Peyer's patch (tissue), 4 donors: ENCODE data around the gene MAGED1. TPM values are rescaled to one million over a fixed set of nuclear protein-coding genes. Genes with fewer than 3 reads are reported as not detected.

Experiments
- DNase-seq, 3 donors: peaks; one replicate each; pipeline ENCODE4 v3.0.0-alpha.2; 2017 to 2019
- H3K27ac ChIP-seq, 4 donors: fragments of 200-600 bp; sonication (generic); one replicate each; pipeline ENCODE4 v1.5.1; 2016 to 2019
- H3K27me3 ChIP-seq, 2 donors: fragments of 200-600 bp; sonication (generic); one replicate each; pipeline ENCODE4 v1.5.1; 2019
- H3K36me3 ChIP-seq, 3 donors: fragments of 200-600 bp; sonication (generic); one replicate each; pipeline ENCODE4 v1.5.1; 2016 to 2019
- H3K4me1 ChIP-seq, 4 donors: fragments of 200-600 bp; sonication (generic); one replicate each; pipeline ENCODE4 v1.5.1; 2016 to 2019
- H3K4me3 ChIP-seq, 4 donors: fragments of 200-600 bp; sonication (generic); 1 replicate in 3 of 4; 2 replicates in 1 of 4; pipeline ENCODE4 v1.5.1; 2016 to 2019; ENCODE audit warnings: mild to moderate bottlenecking in 1 of 4
- H3K9me3 ChIP-seq, 4 donors: fragments of 200-600 bp; sonication (generic); one replicate each; pipeline ENCODE4 v1.5.1; 2016 to 2019; ENCODE audit warnings: mild to moderate bottlenecking in 1 of 4
- CTCF ChIP-seq, 6 experiments: fragments of 450-650 bp in 4 of 6; fragments of 200-600 bp in 2 of 6; sonication (generic) in 1 of 6; IDR thresholded peaks; one replicate each; pipeline ENCODE4 v1.5.1; 2017 to 2019; ENCODE audit warnings: antibody characterized with exemption in 6 of 6, mild to moderate bottlenecking in 3 of 6, moderate library complexity in 1 of 6
- POLR2A ChIP-seq, 2 donors: fragments of 450-650 bp; IDR thresholded peaks; one replicate each; pipeline ENCODE4 v1.5.1; 2017; ENCODE audit warnings: antibody characterized with exemption in 2 of 2, mild to moderate bottlenecking in 2 of 2, moderate library complexity in 2 of 2
- total RNA-seq, 4 donors: library from RNA; depleted of rRNA; stranded (reverse); fragments of >200 nt; gene quantifications; one replicate each; pipeline ENCODE4 v1.1.0, GENCODE V29; 2016

Gene MAGED1
- total RNA-seq, 4 donors from 2014 or later, result 35.6 to 42.1 (median 36.9) TPM

DNA sequence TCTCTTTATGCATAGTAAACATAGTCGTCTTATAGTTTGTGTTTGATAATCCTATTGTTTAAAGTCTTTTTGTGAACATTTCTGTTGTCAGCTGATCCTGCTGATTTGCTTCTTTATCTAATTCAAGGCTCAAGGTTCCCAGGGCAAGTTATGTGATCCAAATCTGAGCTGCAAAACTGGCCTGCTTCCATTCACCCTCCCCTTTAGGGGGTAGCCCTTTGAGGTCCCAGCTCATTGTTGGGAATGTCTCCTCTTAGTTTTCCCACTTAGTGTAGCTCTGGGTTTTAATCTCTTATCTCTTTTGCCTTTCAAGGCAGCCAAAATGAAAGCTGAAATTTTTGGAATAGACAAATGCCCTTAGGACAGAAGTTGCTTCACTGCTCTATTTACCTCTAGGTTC is 40.2 kb upstream of the MAGED1 start:
- TF ChIP-seq CTCF (IDR thresholded peaks at IDR 0.05) (no peak), POLR2A (IDR thresholded peaks at IDR 0.05) (no peak)
- no peaks in the 10 kb centered on the region for H3K36me3 ChIP-seq
- no peak overlapping the region for H3K27ac ChIP-seq
- H3K27me3 ChIP-seq, result no peaks in the 10 kb centered on the region
- H3K9me3 ChIP-seq, result no peaks in the 10 kb centered on the region
- no peak overlapping the region for H3K4me3 ChIP-seq
- H3K4me1 ChIP-seq, result no peaks in the 10 kb centered on the region
- no peak for DNase-seq

DNA sequence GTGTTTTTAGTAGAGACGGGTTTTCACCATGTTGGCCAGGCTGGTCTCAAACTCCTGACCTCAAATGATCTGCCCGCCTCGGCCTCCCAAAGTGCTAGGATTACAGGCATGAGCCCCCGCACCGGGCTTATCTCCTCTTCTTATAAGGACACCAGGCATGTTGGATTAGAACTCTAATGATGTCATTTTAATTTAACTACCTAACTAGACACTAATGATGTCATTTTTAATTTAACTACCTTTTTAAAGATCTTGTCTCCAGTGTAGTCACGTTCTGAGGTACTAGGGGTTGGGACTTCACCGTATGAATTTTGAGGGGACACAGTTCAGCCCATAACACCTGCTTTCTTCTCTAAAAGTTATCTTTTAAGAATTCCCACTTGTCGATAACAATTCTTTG is 37.7 kb upstream of the MAGED1 start:
- no peaks in the 10 kb centered on the region for H3K36me3 ChIP-seq
- H3K4me1 ChIP-seq, result no peaks in the 10 kb centered on the region
- H3K27ac ChIP-seq, result no peak overlapping the region
- TF ChIP-seq CTCF (IDR thresholded peaks at IDR 0.05) (no peak), POLR2A (IDR thresholded peaks at IDR 0.05) (no peak)
- H3K27me3 ChIP-seq, result no peaks in the 10 kb centered on the region
- DNase-seq, result no peak
- no peaks in the 10 kb centered on the region for H3K9me3 ChIP-seq
- H3K4me3 ChIP-seq, result no peak overlapping the region

- Histone ChIP-seq H3K4me1 (no peaks in the 10 kb centered on the region), H3K27ac (no peak overlapping the region), H3K27me3 (no peaks in the 10 kb centered on the region), H3K4me3 (no peak overlapping the region), H3K36me3 (no peaks in the 10 kb centered on the region), H3K9me3 (no peaks in the 10 kb centered on the region)
- DNase-seq, result no peak
- TF ChIP-seq POLR2A (IDR thresholded peaks at IDR 0.05) (no peak), CTCF (IDR thresholded peaks at IDR 0.05) (no peak)
These were observed 36.2 kb upstream of the MAGED1 start for GRCh38 chrX:51857159-51857733.

DNA sequence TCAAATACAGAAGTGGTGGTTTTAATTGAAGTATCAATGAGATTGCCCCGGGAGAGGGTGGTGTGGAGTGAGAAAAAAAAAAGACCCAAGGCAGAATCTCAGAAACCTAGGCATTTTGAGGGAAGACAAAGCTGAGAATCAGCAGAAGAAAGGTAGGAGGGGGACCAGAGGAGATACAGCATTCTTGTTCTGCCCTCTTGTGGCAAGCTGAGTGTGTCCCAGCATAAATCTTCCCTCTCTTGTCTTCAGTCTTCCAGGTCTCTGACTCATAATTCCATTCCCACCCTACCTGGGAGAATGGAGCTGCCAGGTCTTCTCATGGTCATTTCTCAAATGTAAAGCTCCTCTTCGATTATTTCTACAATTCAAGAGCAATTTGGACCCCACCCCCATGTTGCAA is 32.7 kb upstream of the MAGED1 start:
- Histone ChIP-seq H3K36me3 (no peaks in the 10 kb centered on the region), H3K27ac (no peak overlapping the region), H3K27me3 (no peaks in the 10 kb centered on the region), H3K9me3 (no peaks in the 10 kb centered on the region), H3K4me1 (no peaks in the 10 kb centered on the region), H3K4me3 (no peak overlapping the region)
- no peak for DNase-seq
- TF ChIP-seq POLR2A (IDR thresholded peaks at IDR 0.05), result no peak
- TF ChIP-seq CTCF (IDR thresholded peaks at IDR 0.05), result peak in 3 of 6 experiments; percentile 48 to 55 (median 53)

GRCh38 chrX:51862920-51863319 is 30.5 kb upstream of the MAGED1 start:
- H3K27ac ChIP-seq, result no peak overlapping the region
- no peaks in the 10 kb centered on the region for H3K27me3 ChIP-seq
- H3K9me3 ChIP-seq, result no peaks in the 10 kb centered on the region
- TF ChIP-seq CTCF (IDR thresholded peaks at IDR 0.05) (no peak), POLR2A (IDR thresholded peaks at IDR 0.05) (no peak)
- no peak overlapping the region for H3K4me3 ChIP-seq
- H3K36me3 ChIP-seq, result no peaks in the 10 kb centered on the region
- no peaks in the 10 kb centered on the region for H3K4me1 ChIP-seq
- DNase-seq, result no peak

DNA sequence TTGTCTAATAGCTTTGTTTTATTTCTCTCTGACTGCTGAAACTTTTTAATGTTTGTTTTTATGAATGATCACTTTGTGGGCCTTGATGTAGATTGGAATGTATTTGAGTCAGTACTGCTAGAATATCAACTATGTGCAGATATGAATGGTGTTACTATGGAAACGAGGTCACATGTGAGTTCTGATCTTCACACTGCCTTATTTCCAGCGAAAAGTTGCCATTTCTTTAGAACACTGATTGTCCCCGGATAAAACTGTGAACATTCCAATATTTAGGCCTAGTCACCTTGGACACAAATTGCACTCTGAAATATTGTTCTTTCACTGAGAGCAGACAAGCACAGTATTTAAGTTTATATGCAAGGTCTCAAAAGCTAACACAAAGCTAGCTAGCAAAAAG is 27.2 kb upstream of the MAGED1 start:
- Histone ChIP-seq H3K27me3 (no peaks in the 10 kb centered on the region), H3K4me1 (no peaks in the 10 kb centered on the region), H3K36me3 (no peaks in the 10 kb centered on the region), H3K9me3 (no peaks in the 10 kb centered on the region), H3K27ac (no peak overlapping the region), H3K4me3 (no peak overlapping the region)
- no peak for DNase-seq
- TF ChIP-seq CTCF (IDR thresholded peaks at IDR 0.05), result no peak
- TF ChIP-seq POLR2A (IDR thresholded peaks at IDR 0.05), result no peak
